ENCODE results near the gene TNFRSF1A. TPM values are rescaled to one million over a fixed set of nuclear protein-coding genes. Genes with fewer than 3 reads are reported as not detected.
A peak's percentile ranks its signal among the peaks of the same experiment; 100 is the strongest.

The TNFRSF1A gene
- total and polyA plus RNA-seq, 9 of the 15 experiments (the other 6 are each of a cell fraction or from before 2014, with no cell fraction given), result 0.76 to 43.5 (median 30.0) TPM

DNA sequence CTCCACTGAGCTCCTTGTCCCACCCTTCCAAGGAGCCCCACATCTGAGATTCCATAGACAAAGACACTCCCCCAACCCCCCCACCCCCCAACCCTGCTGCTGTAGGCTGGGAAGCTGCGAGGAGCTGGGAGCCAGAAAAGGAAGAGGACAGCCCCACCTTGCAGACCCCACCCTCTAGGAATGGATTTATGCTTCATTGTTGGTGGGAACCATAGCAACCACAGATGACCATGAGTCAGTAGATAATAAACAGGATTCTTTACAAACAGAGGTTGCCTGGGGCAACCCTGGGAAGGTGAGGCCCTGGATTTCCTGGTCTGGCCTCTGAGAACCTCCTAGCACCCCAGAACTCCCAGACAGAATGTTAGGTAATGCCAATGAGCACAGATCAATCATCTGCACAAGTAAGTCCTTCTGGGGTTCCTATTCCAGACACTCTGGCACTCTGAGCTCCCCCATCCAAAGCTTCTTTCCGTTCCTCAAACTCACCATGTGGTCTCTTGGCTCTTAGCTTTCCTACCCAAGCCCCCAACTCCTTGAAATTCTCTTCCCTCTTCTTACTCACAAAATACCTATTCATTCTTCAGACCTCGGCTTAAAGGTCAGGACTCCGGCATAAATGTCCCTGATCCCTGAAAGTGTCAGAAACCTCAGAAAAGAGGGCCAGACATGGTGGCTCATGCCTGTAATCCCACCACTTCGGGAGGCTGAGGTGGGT is 46.6 kb downstream of the TNFRSF1A start (continued):
- TF ChIP-seq FOXO4 (CRISPR knock-in tag; IDR thresholded peaks at IDR 0.05), result no peak
- TF ChIP-seq, protein P1, sequence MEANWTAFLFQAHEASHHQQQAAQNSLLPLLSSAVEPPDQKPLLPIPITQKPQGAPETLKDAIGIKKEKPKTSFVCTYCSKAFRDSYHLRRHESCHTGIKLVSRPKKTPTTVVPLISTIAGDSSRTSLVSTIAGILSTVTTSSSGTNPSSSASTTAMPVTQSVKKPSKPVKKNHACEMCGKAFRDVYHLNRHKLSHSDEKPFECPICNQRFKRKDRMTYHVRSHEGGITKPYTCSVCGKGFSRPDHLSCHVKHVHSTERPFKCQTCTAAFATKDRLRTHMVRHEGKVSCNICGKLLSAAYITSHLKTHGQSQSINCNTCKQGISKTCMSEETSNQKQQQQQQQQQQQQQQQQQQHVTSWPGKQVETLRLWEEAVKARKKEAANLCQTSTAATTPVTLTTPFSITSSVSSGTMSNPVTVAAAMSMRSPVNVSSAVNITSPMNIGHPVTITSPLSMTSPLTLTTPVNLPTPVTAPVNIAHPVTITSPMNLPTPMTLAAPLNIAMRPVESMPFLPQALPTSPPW (CRISPR knock-in tag; IDR thresholded peaks at IDR 0.05), result peak; percentile 25; the same call in 1 of the 2 replicates
- TF ChIP-seq, protein P2, sequence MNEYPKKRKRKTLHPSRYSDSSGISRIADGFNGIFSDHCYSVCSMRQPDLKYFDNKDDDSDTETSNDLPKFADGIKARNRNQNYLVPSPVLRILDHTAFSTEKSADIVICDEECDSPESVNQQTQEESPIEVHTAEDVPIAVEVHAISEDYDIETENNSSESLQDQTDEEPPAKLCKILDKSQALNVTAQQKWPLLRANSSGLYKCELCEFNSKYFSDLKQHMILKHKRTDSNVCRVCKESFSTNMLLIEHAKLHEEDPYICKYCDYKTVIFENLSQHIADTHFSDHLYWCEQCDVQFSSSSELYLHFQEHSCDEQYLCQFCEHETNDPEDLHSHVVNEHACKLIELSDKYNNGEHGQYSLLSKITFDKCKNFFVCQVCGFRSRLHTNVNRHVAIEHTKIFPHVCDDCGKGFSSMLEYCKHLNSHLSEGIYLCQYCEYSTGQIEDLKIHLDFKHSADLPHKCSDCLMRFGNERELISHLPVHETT (CRISPR knock-in tag; conservative IDR thresholded peaks at IDR 0.05 in 1 of 2, IDR thresholded peaks at IDR 0.05 in 1 of 2), result no peak
- TF ChIP-seq CC2D1A (IDR thresholded peaks at IDR 0.05), result no peak
- TF ChIP-seq BMI1 (IDR thresholded peaks at IDR 0.05; ENCODE audit: low read length), result peak; percentile 50; the same call in 1 of the 2 replicates
- no peak for TF ChIP-seq ZBTB1 (CRISPR knock-in tag; IDR thresholded peaks at IDR 0.05; ENCODE audit: borderline replicate concordance, low read depth)
- TF ChIP-seq ZNF407 (IDR thresholded peaks at IDR 0.05; ENCODE audit: low read depth), result no peak
- no peak for TF ChIP-seq ZNF280A (IDR thresholded peaks at IDR 0.05; ENCODE audit: low read depth, partially characterized antibody)
- TF ChIP-seq CHD2 (IDR thresholded peaks at IDR 0.05; ENCODE audit: low read depth, low read length), result no peak
- no peak for TF ChIP-seq HLTF (IDR thresholded peaks at IDR 0.05)
- no peak for TF ChIP-seq DMBX1 (CRISPR knock-in tag; IDR thresholded peaks at IDR 0.05; ENCODE audit: borderline replicate concordance)
- TF ChIP-seq, protein P3, sequence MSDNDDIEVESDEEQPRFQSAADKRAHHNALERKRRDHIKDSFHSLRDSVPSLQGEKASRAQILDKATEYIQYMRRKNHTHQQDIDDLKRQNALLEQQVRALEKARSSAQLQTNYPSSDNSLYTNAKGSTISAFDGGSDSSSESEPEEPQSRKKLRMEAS (CRISPR knock-in tag; IDR thresholded peaks at IDR 0.05), result no peak

Data from K562 (cell line).